K562 (cell line): ENCODE measurements around the gene LAMTOR4. TPM values are rescaled to one million over a fixed set of nuclear protein-coding genes. Genes with fewer than 3 reads are reported as not detected.

Source experiments
- CCAR2 ChIP-seq: fragments of 200-400 bp; formaldehyde crosslinking; IDR thresholded peaks from 2 replicates; pipeline ENCODE4 v1.6.1; 2017; ENCODE audit warnings: mild to moderate bottlenecking, low read depth, low read length
- ESRRA ChIP-seq: fragments of 450-650 bp; IDR thresholded peaks from 2 replicates; pipeline ENCODE4 v1.6.1; 2014; ENCODE audit warnings: low read depth, mild to moderate bottlenecking, moderate library complexity, borderline replicate concordance
- FOXJ2 ChIP-seq: fragments of 200-800 bp; sonication (Bioruptor generic); IDR thresholded peaks from 2 replicates; pipeline ENCODE4 v1.6.1; 2016; ENCODE audit warnings: missing genetic modification characterization, missing compliant biosample characterization
- POLR2G ChIP-seq: fragments of 200-400 bp; formaldehyde crosslinking; IDR thresholded peaks from 2 replicates; pipeline ENCODE4 v1.6.1; 2017; ENCODE audit warnings: low read depth, mild to moderate bottlenecking, antibody characterized with exemption, low read length, moderate library complexity
- RB1 ChIP-seq: fragments of 450-650 bp; IDR thresholded peaks from 2 replicates; pipeline ENCODE4 v1.6.1; 2017; ENCODE audit warnings: low read depth, mild to moderate bottlenecking
- TEAD1 ChIP-seq, 2 experiments: fragments of 450-650 bp in 1 of 2; sonication (generic) in 1 of 2; formaldehyde crosslinking; IDR thresholded peaks; 2 replicates each; pipeline versions ENCODE4 v1.4.0 to v1.8.0; 2020 to 2022; ENCODE audit warnings: mild to moderate bottlenecking in 2 of 2, missing genetic modification reagents in 1 of 2
- TOE1 ChIP-seq, 2 experiments: fragments of 450-650 bp in 1 of 2; sonication (generic) in 1 of 2; formaldehyde crosslinking in 1 of 2; IDR thresholded peaks; 2 replicates each; pipeline versions ENCODE4 v1.7.1 to v1.8.0; 2016 to 2022; ENCODE audit warnings: borderline replicate concordance in 2 of 2, mild to moderate bottlenecking in 2 of 2, antibody characterized with exemption in 1 of 2, inconsistent platforms in 1 of 2, low read depth in 1 of 2, missing genetic modification reagents in 1 of 2, moderate library complexity in 1 of 2
- UBTF ChIP-seq, 2 experiments: IDR thresholded peaks; 2 replicates each; pipeline ENCODE4 v1.6.1; 2012; ENCODE audit warnings: improper control_type of control experiment in 2 of 2, low read depth in 2 of 2, low read length in 2 of 2, borderline replicate concordance in 1 of 2
- YY1 ChIP-seq, 3 experiments: IDR thresholded peaks; 2 replicates each; pipeline ENCODE4 v1.6.1; 2011; ENCODE audit warnings: low read length in 2 of 3, mild to moderate bottlenecking in 2 of 3, moderate library complexity in 2 of 3, borderline replicate concordance in 1 of 3, control low read depth in 1 of 3, low read depth in 1 of 3; ENCODE audit not compliant: insufficient read depth in 3 of 3, insufficient replicate concordance in 2 of 3, control insufficient read depth in 1 of 3, insufficient read length in 1 of 3; ENCODE audit errors: extremely low read depth in 1 of 3
- ZBTB7A ChIP-seq: IDR thresholded peaks from 2 replicates; pipeline ENCODE4 v1.6.1; 2011; ENCODE audit warnings: low read depth, mild to moderate bottlenecking, low read length, moderate library complexity, borderline replicate concordance; ENCODE audit not compliant: control insufficient read depth
- ZFPM2 ChIP-seq: fragments of 250-450 bp; sonication (Bioruptor Pico); IDR thresholded peaks from 2 replicates; pipeline ENCODE4 v1.5.1; 2022; ENCODE audit warnings: mild to moderate bottlenecking
- ZNF23 ChIP-seq: fragments of 250-450 bp; sonication (Bioruptor Pico); IDR thresholded peaks from 2 replicates; pipeline ENCODE4 v1.4.0; 2020; ENCODE audit warnings: mild to moderate bottlenecking
- ZNF395 ChIP-seq: fragments of 200-800 bp; sonication (Bioruptor generic); IDR thresholded peaks from 2 replicates; pipeline ENCODE4 v1.6.1; 2017; ENCODE audit warnings: missing genetic modification characterization, missing compliant biosample characterization
- ZNF436 ChIP-seq: fragments of 250-450, 450-650 bp; sonication (Bioruptor Pico); formaldehyde crosslinking; IDR thresholded peaks from 2 replicates; pipeline ENCODE4 v1.7.0; 2020; ENCODE audit warnings: mild to moderate bottlenecking
- polyA plus RNA-seq, 8 experiments: library from polyadenylated mRNA; depleted of rRNA in 4 of 8; stranded (reverse) in 5 of 8; unstranded in 3 of 8; fragments of >200 nt; fragmentation: Nextera tagmentation in 2 of 8; fragmentation: Illumina TruSeq in 1 of 8; extraction: Ambion mirVana in 2 of 8; extraction: Trizol in 1 of 8; gene quantifications; 2 replicates each; pipeline versions ENCODE4 v1.2.1 to v1.2.3, GENCODE V29; 2011 to 2014; ENCODE audit warnings: inconsistent platforms in 1 of 8, missing spikeins in 1 of 8
- total RNA-seq, 7 experiments: library from RNA; depleted of rRNA in 6 of 7; stranded (reverse); fragments of >200 nt in 6 of 7; fragmentation: Illumina TruSeq in 2 of 7; extraction: Trizol in 2 of 7; gene quantifications; 2 replicates each; pipeline versions ENCODE4 v1.2.1 to v1.2.3, GENCODE V29; 2011 to 2021; ENCODE audit warnings: low replicate concordance in 1 of 7
- TF ChIP-seq, protein P1 (sequence below): fragments of 450-650 bp; formaldehyde crosslinking; IDR thresholded peaks from 2 replicates; pipeline ENCODE4 v1.4.0; 2020; ENCODE audit warnings: mild to moderate bottlenecking, moderate library complexity
- TF ChIP-seq, protein P2 (sequence below), 2 experiments: fragments of 450-650 bp; conservative IDR thresholded peaks; 2 replicates each; pipeline ENCODE4 v1.6.1; 2017; ENCODE audit warnings: mild to moderate bottlenecking in 2 of 2, moderate library complexity in 2 of 2

Gene LAMTOR4
- total and polyA plus RNA-seq, 9 of the 15 experiments (the other 6 are each of a cell fraction or from before 2014, with no cell fraction given) = 79.6 to 314 (median 195) TPM

DNA sequence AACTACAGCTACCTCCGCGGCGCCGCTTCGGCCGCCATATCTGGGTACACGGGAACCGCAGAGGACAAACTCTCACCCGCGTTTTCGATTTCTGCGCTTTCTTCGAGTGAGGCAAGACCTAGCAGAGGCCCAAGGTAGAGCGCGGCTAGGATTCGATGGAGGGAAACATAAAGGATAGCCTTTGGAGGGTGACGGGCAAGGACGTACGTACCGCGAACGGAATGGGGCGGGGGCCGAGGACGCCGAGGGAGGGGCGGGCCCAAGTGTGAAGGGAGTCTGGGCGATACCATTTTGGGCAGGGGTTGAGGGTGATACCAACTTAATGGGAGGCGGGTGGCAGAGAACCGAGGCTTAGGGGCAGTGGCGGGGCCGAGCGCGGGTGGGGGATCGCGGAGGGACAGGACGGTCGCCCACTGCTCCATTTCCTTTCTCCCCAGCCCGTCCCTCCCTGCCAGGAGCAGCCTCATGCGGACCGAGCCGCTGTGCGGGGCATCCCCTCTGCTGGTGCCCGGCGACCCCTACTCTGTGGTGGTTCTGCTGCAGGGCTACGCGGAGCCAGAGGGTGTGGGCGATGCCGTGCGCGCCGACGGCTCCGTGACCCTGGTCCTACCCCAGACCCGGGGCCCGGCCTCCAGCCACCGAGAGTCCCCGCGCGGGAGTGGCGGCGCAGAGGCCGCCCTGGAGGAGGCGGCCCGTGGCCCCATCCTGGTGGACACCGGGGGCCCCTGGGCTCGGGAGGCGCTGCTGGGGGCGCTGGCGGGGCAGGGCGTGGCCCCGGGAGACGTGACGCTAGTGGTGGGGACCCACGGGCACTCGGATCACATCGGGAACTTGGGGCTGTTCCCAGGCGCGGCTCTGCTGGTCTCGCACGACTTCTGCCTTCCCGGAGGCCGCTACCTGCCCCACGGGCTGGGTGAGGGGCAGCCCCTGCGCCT, 21.5 kb upstream of the LAMTOR4 start, which contains the start of gene MBLAC1 (continued):
- TF ChIP-seq YY1 (IDR thresholded peaks at IDR 0.05; ENCODE audit: borderline replicate concordance in 1 of 3, control insufficient read depth in 1 of 3, extremely low read depth in 1 of 3, insufficient read depth in 3 of 3, insufficient read length in 1 of 3, insufficient replicate concordance in 2 of 3, low read depth in 1 of 3, low read length in 2 of 3) = peak; percentile 69 to 94 (median 92)
- TF ChIP-seq ZNF395 (CRISPR knock-in tag) = peak; percentile 6; the same call in 1 of the 2 replicates
- TF ChIP-seq UBTF (IDR thresholded peaks at IDR 0.05; ENCODE audit: borderline replicate concordance in 1 of 2, low read depth in 2 of 2, low read length in 2 of 2) = 0 out of 4 replicates have a peak, but pooled peaks have one; percentile 49 to 65
- TF ChIP-seq CCAR2 = no peak
- TF ChIP-seq, protein P1, sequence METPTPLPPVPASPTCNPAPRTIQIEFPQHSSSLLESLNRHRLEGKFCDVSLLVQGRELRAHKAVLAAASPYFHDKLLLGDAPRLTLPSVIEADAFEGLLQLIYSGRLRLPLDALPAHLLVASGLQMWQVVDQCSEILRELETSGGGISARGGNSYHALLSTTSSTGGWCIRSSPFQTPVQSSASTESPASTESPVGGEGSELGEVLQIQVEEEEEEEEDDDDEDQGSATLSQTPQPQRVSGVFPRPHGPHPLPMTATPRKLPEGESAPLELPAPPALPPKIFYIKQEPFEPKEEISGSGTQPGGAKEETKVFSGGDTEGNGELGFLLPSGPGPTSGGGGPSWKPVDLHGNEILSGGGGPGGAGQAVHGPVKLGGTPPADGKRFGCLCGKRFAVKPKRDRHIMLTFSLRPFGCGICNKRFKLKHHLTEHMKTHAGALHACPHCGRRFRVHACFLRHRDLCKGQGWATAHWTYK (CRISPR knock-in tag) = peak; percentile 60; the same call in 1 of the 2 replicates
- peak; percentile 71; the same call in 1 of the 2 replicates for TF ChIP-seq ESRRA
- peak; percentile 82 for TF ChIP-seq POLR2G
- TF ChIP-seq ZNF436 (CRISPR knock-in tag) = peak; percentile 66; the same call in 1 of the 2 replicates
- TF ChIP-seq, protein P2, sequence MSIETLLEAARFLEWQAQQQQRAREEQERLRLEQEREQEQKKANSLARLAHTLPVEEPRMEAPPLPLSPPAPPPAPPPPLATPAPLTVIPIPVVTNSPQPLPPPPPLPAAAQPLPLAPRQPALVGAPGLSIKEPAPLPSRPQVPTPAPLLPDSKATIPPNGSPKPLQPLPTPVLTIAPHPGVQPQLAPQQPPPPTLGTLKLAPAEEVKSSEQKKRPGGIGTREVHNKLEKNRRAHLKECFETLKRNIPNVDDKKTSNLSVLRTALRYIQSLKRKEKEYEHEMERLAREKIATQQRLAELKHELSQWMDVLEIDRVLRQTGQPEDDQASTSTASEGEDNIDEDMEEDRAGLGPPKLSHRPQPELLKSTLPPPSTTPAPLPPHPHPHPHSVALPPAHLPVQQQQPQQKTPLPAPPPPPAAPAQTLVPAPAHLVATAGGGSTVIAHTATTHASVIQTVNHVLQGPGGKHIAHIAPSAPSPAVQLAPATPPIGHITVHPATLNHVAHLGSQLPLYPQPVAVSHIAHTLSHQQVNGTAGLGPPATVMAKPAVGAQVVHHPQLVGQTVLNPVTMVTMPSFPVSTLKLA (conservative IDR thresholded peaks at IDR 0.05) = peak; percentile 75 to 77
- peak in 1 of 2 experiments; percentile 8; a peak in 1 of 4 replicates for TF ChIP-seq TEAD1 (CRISPR knock-in tag; IDR thresholded peaks at IDR 0.05)
- TF ChIP-seq FOXJ2 (tag) = no peak; the same call in 1 of the 2 replicates
- 0 out of 2 replicates have a peak, but pooled peaks have one; percentile 53 for TF ChIP-seq ZNF23 (CRISPR knock-in tag)
- TF ChIP-seq RB1 = peak; percentile 65
- 0 out of 2 replicates have a peak, but pooled peaks have one; percentile 71 for TF ChIP-seq ZFPM2 (CRISPR knock-in tag)
- TF ChIP-seq TOE1 (IDR thresholded peaks at IDR 0.05; ENCODE audit: borderline replicate concordance) = peak; percentile 84
- TF ChIP-seq TOE1 (CRISPR knock-in tag; IDR thresholded peaks at IDR 0.05; ENCODE audit: borderline replicate concordance, low read depth) = no peak
- TF ChIP-seq ZBTB7A = peak; percentile 69; the same call in 1 of the 2 replicates
